ENCODE data around the gene PARD6G.

GRCh38 chr18:80133124-80133523, 114.2 kb downstream of the PARD6G start:
- TF ChIP-seq CTCF (IDR thresholded peaks at IDR 0.05) (no peak), POLR2A (IDR thresholded peaks at IDR 0.05) (no peak)
